ENCODE data around the gene PCDHAC1.

DNA sequence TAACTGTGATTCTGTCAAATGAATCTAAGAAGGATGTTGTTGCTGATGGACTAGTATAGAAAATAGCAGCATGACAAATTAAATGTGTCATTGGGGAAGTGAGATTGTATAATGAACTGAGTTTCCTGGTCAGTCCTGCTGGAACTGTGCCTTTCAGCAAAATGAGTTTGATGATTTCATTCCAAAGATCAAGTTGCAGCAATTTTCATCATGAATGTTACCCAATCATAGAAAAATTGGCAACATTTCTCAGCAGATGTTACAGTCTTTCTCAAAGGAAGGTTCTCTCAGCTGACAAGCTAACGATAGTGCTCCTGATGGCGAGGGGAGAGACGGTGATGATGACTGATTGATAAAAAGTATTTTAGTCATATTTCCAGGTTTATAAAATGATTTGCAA is 50.9 kb downstream of the PCDHAC1 start:
- TF ChIP-seq ZFP30 (CRISPR knock-in tag; IDR thresholded peaks at IDR 0.05) (no peak), ESRRG (CRISPR knock-in tag; IDR thresholded peaks at IDR 0.05) (no peak), CSDC2 (CRISPR knock-in tag; IDR thresholded peaks at IDR 0.05) (no peak), RARB (CRISPR knock-in tag; IDR thresholded peaks at IDR 0.05) (no peak), ARNTL (CRISPR knock-in tag; IDR thresholded peaks at IDR 0.05; ENCODE audit: borderline replicate concordance, low read depth) (no peak), ZC3H10 (CRISPR knock-in tag; IDR thresholded peaks at IDR 0.05) (no peak), ZNF565 (CRISPR knock-in tag; conservative IDR thresholded peaks at IDR 0.05; ENCODE audit: low read depth) (no peak), ISL1 (CRISPR knock-in tag; IDR thresholded peaks at IDR 0.05) (peak; percentile 31; the same call in 1 of the 2 replicates)
- TF ChIP-seq, protein P1, sequence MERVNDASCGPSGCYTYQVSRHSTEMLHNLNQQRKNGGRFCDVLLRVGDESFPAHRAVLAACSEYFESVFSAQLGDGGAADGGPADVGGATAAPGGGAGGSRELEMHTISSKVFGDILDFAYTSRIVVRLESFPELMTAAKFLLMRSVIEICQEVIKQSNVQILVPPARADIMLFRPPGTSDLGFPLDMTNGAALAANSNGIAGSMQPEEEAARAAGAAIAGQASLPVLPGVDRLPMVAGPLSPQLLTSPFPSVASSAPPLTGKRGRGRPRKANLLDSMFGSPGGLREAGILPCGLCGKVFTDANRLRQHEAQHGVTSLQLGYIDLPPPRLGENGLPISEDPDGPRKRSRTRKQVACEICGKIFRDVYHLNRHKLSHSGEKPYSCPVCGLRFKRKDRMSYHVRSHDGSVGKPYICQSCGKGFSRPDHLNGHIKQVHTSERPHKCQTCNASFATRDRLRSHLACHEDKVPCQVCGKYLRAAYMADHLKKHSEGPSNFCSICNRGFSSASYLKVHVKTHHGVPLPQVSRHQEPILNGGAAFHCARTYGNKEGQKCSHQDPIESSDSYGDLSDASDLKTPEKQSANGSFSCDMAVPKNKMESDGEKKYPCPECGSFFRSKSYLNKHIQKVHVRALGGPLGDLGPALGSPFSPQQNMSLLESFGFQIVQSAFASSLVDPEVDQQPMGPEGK (CRISPR knock-in tag; IDR thresholded peaks at IDR 0.05; ENCODE audit: borderline replicate concordance) = no peak
- TF ChIP-seq, protein P2, sequence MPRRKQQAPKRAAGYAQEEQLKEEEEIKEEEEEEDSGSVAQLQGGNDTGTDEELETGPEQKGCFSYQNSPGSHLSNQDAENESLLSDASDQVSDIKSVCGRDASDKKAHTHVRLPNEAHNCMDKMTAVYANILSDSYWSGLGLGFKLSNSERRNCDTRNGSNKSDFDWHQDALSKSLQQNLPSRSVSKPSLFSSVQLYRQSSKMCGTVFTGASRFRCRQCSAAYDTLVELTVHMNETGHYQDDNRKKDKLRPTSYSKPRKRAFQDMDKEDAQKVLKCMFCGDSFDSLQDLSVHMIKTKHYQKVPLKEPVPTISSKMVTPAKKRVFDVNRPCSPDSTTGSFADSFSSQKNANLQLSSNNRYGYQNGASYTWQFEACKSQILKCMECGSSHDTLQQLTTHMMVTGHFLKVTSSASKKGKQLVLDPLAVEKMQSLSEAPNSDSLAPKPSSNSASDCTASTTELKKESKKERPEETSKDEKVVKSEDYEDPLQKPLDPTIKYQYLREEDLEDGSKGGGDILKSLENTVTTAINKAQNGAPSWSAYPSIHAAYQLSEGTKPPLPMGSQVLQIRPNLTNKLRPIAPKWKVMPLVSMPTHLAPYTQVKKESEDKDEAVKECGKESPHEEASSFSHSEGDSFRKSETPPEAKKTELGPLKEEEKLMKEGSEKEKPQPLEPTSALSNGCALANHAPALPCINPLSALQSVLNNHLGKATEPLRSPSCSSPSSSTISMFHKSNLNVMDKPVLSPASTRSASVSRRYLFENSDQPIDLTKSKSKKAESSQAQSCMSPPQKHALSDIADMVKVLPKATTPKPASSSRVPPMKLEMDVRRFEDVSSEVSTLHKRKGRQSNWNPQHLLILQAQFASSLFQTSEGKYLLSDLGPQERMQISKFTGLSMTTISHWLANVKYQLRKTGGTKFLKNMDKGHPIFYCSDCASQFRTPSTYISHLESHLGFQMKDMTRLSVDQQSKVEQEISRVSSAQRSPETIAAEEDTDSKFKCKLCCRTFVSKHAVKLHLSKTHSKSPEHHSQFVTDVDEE (CRISPR knock-in tag; IDR thresholded peaks at IDR 0.05) = no peak
- TF ChIP-seq, protein P3, sequence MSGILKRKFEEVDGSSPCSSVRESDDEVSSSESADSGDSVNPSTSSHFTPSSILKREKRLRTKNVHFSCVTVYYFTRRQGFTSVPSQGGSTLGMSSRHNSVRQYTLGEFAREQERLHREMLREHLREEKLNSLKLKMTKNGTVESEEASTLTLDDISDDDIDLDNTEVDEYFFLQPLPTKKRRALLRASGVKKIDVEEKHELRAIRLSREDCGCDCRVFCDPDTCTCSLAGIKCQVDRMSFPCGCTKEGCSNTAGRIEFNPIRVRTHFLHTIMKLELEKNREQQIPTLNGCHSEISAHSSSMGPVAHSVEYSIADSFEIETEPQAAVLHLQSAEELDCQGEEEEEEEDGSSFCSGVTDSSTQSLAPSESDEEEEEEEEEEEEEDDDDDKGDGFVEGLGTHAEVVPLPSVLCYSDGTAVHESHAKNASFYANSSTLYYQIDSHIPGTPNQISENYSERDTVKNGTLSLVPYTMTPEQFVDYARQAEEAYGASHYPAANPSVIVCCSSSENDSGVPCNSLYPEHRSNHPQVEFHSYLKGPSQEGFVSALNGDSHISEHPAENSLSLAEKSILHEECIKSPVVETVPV (CRISPR knock-in tag; IDR thresholded peaks at IDR 0.05) = no peak

Data from SK-N-SH treated with all-trans-retinoic acid at 6 μM for 48 hours (cell line).